SK-N-SH treated with all-trans-retinoic acid at 6 μM for 48 hours (cell line): ENCODE results near the gene RAB5B.
A peak's percentile ranks its signal among the peaks of the same experiment; 100 is the strongest.

Experiments used
- ATAC-seq: fragments of 200-7000 bp; cut with Tn5 transposase; 3 replicates; pipeline ENCODE4 v1.9.1; 2020; ENCODE audit warnings: mild to moderate bottlenecking, moderate library complexity
- ARNTL ChIP-seq: fragments of 450-650 bp; formaldehyde crosslinking; IDR thresholded peaks from 2 replicates; pipeline ENCODE4 v1.5.0; 2020; ENCODE audit warnings: low read depth, mild to moderate bottlenecking, moderate library complexity, borderline replicate concordance
- BACH2 ChIP-seq: fragments of 250-450 bp; sonication (Bioruptor Pico); IDR thresholded peaks from 2 replicates; pipeline ENCODE4 v1.9.0; 2021; ENCODE audit warnings: mild to moderate bottlenecking, borderline replicate concordance
- CREB5 ChIP-seq: fragments of 250-450 bp; sonication (Bioruptor Pico); IDR thresholded peaks from 2 replicates; pipeline ENCODE4 v1.5.1; 2020; ENCODE audit warnings: low read depth, mild to moderate bottlenecking, moderate library complexity
- CSDC2 ChIP-seq: fragments of 250-450 bp; sonication (Bioruptor Pico); IDR thresholded peaks from 2 replicates; pipeline ENCODE4 v1.5.0; 2020; ENCODE audit warnings: mild to moderate bottlenecking, moderate library complexity
- CSRNP3 ChIP-seq: fragments of 250-450 bp; sonication (Bioruptor Pico); IDR thresholded peaks from 2 replicates; pipeline ENCODE4 v1.5.1; 2021; ENCODE audit warnings: mild to moderate bottlenecking, moderate library complexity
- GLIS3 ChIP-seq: fragments of 250-450 bp; sonication (Bioruptor Pico); IDR thresholded peaks from 2 replicates; pipeline ENCODE4 v1.5.0; 2020; ENCODE audit warnings: mild to moderate bottlenecking, moderate library complexity
- ISL1 ChIP-seq: fragments of 250-450 bp; sonication (Bioruptor Pico); IDR thresholded peaks from 2 replicates; pipeline ENCODE4 v2.1.2; 2022; ENCODE audit warnings: mild to moderate bottlenecking, moderate library complexity
- OSR1 ChIP-seq: fragments of 250-450 bp; sonication (Bioruptor Pico); IDR thresholded peaks from 2 replicates; pipeline ENCODE4 v1.8.0; 2022; ENCODE audit warnings: moderate library complexity, mild to moderate bottlenecking, inconsistent platforms
- POU6F1 ChIP-seq: fragments of 250-450 bp; sonication (Bioruptor Pico); IDR thresholded peaks from 2 replicates; pipeline ENCODE4 v1.8.0; 2021; ENCODE audit warnings: low read depth, mild to moderate bottlenecking, moderate library complexity, borderline replicate concordance
- PPARA ChIP-seq: fragments of 250-450 bp; sonication (Bioruptor Pico); IDR thresholded peaks from 2 replicates; pipeline ENCODE4 v1.5.0; 2020; ENCODE audit warnings: mild to moderate bottlenecking, borderline replicate concordance
- RARB ChIP-seq: fragments of 250-450 bp; sonication (Bioruptor Pico); IDR thresholded peaks from 2 replicates; pipeline ENCODE4 v1.8.0; 2021; ENCODE audit warnings: mild to moderate bottlenecking, moderate library complexity
- TCF4 ChIP-seq: fragments of 250-450 bp; sonication (Bioruptor Pico); IDR thresholded peaks from 2 replicates; pipeline ENCODE4 v1.8.0; 2021; ENCODE audit warnings: mild to moderate bottlenecking, moderate library complexity, borderline replicate concordance
- TOX ChIP-seq: fragments of 250-450 bp; sonication (Bioruptor Pico); IDR thresholded peaks from 2 replicates; pipeline ENCODE4 v1.8.0; 2021; ENCODE audit warnings: mild to moderate bottlenecking, moderate library complexity, borderline replicate concordance
- ZC3H10 ChIP-seq: fragments of 250-450 bp; sonication (Bioruptor Pico); IDR thresholded peaks from 2 replicates; pipeline ENCODE4 v1.5.1; 2021; ENCODE audit warnings: mild to moderate bottlenecking, moderate library complexity
- ZFP3 ChIP-seq: fragments of 250-450 bp; sonication (Bioruptor Pico); IDR thresholded peaks from 2 replicates; pipeline ENCODE4 v1.5.0; 2020; ENCODE audit warnings: mild to moderate bottlenecking, moderate library complexity
- ZFP30 ChIP-seq: fragments of 450-650 bp; formaldehyde crosslinking; IDR thresholded peaks from 2 replicates; pipeline ENCODE4 v1.5.0; 2022; ENCODE audit warnings: mild to moderate bottlenecking, moderate library complexity
- ZNF565 ChIP-seq: fragments of 450-650 bp; formaldehyde crosslinking; conservative IDR thresholded peaks from 2 replicates; pipeline ENCODE4 v1.5.0; 2020; ENCODE audit warnings: low read depth, mild to moderate bottlenecking, moderate library complexity
- ZNF70 ChIP-seq: fragments of 450-650 bp; formaldehyde crosslinking; IDR thresholded peaks from 2 replicates; pipeline ENCODE4 v1.5.0; 2020; ENCODE audit warnings: mild to moderate bottlenecking, moderate library complexity
- ZNF8 ChIP-seq: fragments of 450-650 bp; formaldehyde crosslinking; IDR thresholded peaks from 2 replicates; pipeline ENCODE4 v1.5.0; 2020; ENCODE audit warnings: mild to moderate bottlenecking, moderate library complexity
- TF ChIP-seq, protein P1 (sequence below): fragments of 250-450 bp; sonication (Bioruptor Pico); IDR thresholded peaks from 2 replicates; pipeline ENCODE4 v1.8.0; 2020; ENCODE audit warnings: mild to moderate bottlenecking, moderate library complexity, borderline replicate concordance

Gene RAB5B

DNA sequence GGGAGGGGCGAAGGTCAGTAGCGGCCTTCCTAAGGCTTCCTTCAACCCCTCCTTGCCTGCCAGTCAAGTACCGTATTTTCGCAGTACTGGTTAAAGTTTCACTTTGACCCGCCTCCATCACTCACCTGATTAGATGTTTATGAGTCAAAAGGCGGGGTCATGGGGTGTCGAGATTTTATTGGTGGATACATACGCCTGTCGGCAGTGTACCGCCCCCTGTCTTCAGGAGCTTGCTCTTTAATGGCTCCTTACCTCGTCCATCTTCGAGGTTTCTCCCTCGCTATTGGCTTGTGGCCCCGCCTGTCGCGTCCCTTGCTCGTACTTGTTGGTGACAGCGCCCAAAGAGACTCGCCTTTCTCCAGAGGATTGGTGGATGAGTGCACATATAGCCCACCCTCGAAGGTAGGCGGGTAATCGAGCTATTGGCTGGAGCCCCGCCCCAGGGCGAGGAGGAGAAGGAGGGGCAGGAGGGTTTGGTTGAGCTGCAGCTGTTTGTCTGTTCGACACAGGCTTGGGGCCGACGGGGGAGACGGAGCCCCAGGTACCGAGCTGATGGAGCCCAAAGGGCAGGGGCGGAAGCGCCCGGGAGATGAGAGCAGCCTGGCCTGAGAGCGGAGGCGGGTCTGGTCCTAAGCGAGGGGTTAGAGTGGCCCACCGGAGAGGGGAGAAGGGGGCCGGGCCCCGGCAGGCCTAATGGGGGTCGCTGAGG, at the start of gene RAB5B:
Gene RAB5B, plus strand, starts transcription at position 480 of the 709 bp plus-strand sequence. CDS start 12,883 bp downstream, outside the sequence.
- peak; percentile 95 for ATAC-seq
- TF ChIP-seq PPARA (CRISPR knock-in tag) = no peak
- TF ChIP-seq ZC3H10 (CRISPR knock-in tag) = no peak
- no peak for TF ChIP-seq ARNTL
- TF ChIP-seq ISL1 (CRISPR knock-in tag) = no peak
- TF ChIP-seq OSR1 (CRISPR knock-in tag) = no peak
- TF ChIP-seq ZNF565 (CRISPR knock-in tag) = no peak
- TF ChIP-seq TOX (CRISPR knock-in tag) = no peak
- no peak for TF ChIP-seq CSDC2 (CRISPR knock-in tag)
- TF ChIP-seq, protein P1, sequence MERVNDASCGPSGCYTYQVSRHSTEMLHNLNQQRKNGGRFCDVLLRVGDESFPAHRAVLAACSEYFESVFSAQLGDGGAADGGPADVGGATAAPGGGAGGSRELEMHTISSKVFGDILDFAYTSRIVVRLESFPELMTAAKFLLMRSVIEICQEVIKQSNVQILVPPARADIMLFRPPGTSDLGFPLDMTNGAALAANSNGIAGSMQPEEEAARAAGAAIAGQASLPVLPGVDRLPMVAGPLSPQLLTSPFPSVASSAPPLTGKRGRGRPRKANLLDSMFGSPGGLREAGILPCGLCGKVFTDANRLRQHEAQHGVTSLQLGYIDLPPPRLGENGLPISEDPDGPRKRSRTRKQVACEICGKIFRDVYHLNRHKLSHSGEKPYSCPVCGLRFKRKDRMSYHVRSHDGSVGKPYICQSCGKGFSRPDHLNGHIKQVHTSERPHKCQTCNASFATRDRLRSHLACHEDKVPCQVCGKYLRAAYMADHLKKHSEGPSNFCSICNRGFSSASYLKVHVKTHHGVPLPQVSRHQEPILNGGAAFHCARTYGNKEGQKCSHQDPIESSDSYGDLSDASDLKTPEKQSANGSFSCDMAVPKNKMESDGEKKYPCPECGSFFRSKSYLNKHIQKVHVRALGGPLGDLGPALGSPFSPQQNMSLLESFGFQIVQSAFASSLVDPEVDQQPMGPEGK (CRISPR knock-in tag) = no peak
- TF ChIP-seq ZFP30 = no peak
- TF ChIP-seq CSRNP3 (CRISPR knock-in tag) = no peak
- no peak for TF ChIP-seq RARB (CRISPR knock-in tag)
- TF ChIP-seq ZNF70 (CRISPR knock-in tag) = no peak
- no peak for TF ChIP-seq TCF4 (CRISPR knock-in tag)
- TF ChIP-seq ZNF8 = no peak

GRCh38 chr12:55925371-55925770, 48.5 kb upstream of the RAB5B start:
- no peak for TF ChIP-seq ISL1 (CRISPR knock-in tag)
- TF ChIP-seq TOX (CRISPR knock-in tag) = no peak
- TF ChIP-seq PPARA (CRISPR knock-in tag) = no peak
- no peak for TF ChIP-seq BACH2 (CRISPR knock-in tag)
- TF ChIP-seq RARB (CRISPR knock-in tag) = no peak
- TF ChIP-seq, protein P1 (CRISPR knock-in tag) = no peak
- no peak for TF ChIP-seq GLIS3
- TF ChIP-seq POU6F1 (CRISPR knock-in tag) = no peak
- TF ChIP-seq CREB5 (CRISPR knock-in tag) = no peak
- no peak for TF ChIP-seq ZFP3 (CRISPR knock-in tag)
- TF ChIP-seq OSR1 (CRISPR knock-in tag) = no peak
- TF ChIP-seq CSDC2 (CRISPR knock-in tag) = no peak
- TF ChIP-seq CSRNP3 (CRISPR knock-in tag) = no peak
- no peak for ATAC-seq
